ENCODE data around the gene SKOR1.

SKOR1 gene

DNA sequence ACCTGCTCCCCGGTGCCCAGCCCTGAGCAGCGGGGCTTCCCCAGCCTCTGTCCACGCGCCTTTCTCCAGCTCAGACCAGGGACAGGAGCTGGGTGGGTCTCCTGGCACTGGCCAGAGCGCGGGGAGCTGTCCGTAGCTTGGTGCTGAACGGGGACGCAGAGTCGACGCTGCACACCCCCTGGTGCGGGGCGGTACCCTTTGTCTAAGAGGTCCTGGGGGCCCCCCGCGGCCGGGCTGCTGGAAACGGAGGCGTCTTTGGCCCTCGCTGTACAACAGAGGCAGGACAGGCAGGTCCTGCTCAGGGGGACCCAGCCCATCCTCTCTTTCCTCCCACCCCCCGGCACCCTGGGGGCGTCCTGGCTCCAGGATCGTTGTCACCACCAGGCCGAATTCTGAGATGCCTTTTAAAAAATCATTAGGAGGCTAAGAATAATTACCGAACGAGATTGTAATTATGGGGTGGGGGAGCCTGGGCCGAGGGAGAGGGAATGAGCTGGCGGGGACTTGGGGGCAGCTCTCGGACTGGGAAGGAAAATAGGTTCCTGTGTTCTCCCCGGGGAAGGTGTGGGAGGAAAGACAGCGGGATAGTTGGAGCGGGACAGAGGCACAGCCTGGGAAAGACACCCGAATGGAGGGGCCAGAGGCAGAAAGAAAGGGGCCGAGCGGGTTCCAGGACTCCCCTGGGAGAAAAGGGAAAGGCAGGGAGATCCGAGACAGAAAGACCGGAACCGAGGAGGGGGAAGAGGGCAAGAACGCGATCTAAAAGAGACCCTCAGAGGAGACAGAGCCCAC is 4.1 kb upstream of the SKOR1 start:
- TF ChIP-seq, protein P1, sequence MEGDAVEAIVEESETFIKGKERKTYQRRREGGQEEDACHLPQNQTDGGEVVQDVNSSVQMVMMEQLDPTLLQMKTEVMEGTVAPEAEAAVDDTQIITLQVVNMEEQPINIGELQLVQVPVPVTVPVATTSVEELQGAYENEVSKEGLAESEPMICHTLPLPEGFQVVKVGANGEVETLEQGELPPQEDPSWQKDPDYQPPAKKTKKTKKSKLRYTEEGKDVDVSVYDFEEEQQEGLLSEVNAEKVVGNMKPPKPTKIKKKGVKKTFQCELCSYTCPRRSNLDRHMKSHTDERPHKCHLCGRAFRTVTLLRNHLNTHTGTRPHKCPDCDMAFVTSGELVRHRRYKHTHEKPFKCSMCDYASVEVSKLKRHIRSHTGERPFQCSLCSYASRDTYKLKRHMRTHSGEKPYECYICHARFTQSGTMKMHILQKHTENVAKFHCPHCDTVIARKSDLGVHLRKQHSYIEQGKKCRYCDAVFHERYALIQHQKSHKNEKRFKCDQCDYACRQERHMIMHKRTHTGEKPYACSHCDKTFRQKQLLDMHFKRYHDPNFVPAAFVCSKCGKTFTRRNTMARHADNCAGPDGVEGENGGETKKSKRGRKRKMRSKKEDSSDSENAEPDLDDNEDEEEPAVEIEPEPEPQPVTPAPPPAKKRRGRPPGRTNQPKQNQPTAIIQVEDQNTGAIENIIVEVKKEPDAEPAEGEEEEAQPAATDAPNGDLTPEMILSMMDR (conservative IDR thresholded peaks at IDR 0.05; ENCODE audit: control insufficient read depth, insufficient read depth, low read depth, low read length) = no peak
- DNase-seq (ENCODE audit: low read depth) = peak; percentile 45
- no peak overlapping the region for H3K4me3 ChIP-seq (ENCODE audit: control insufficient read depth, low read depth, low read length)

DNA sequence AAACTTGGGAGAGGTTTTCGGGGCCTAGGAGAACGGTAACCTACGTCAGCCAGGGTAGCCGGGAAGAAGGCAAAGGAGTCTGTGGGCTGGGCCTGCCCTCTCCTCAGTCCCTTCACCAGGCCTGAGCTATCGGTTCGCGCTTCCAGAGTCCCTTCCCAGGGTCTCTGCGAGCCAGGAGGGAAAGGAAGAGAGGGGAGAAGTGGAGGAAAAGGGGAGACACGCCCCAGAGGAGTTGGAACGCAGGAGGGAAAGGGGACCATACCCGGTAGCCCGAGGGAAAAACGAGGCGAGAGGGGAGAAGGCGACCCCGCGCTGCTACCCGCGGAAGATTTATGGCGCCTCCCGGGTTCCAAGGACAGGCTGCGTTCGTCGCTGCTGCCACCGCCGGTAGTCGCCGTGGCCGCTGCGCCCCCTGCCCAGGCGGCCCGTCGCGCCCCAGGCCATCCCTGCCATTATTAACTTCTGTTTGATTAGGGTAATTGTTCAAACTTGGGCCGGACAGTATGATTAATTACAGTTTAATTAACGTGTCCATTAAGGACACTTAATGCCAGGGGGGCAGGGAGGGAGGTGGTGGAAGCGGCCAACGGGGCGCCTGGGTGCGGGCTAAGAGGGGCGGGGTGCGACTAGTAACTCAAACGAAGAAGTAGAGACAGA is 3.4 kb upstream of the SKOR1 start:
- no peak for DNase-seq (ENCODE audit: low read depth)
- TF ChIP-seq, protein P1 (conservative IDR thresholded peaks at IDR 0.05; ENCODE audit: control insufficient read depth, insufficient read depth, low read depth, low read length) = no peak
- H3K4me3 ChIP-seq (ENCODE audit: control insufficient read depth, low read depth, low read length) = no peak overlapping the region

DNA sequence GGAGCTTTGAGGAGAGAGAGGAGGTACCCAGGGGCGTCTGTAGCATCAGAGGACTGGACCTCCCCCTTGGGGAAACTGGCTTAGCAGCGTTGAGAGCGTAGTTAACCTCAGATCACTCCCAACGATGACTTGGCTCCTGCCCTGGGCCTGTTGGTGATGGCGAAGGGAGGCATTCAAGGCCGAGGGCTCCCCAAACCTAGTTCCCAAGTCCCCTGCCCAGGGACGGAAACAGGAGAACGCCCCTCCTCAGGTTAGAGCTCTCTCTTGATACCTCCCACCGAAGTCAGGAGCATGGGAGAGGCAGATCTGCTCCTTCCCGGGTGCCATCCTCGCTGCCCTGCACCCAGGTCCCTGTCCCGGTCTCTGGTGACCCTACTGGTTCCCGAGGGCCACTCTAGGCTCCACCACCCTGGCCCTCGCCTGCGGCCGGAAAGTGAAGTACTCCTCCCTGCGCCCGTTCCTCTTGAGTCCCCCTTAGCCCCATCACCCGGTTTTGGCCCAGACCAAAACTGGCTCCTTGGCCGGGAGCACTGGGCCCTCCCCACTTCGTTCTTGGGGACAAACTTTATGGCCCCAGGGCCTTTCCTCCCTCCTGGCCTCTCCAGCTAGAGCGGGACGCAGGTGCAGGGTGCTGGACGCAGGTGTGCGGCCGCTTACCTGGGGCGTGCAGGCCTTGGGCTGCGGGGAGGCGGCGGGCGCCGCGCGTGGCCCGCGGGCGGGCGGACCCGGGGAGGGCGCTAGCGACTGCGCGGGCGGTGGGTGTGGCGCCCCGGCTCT is 2.6 kb upstream of the SKOR1 start:
- no peak for DNase-seq (ENCODE audit: low read depth)
- no peak overlapping the region for H3K4me3 ChIP-seq (ENCODE audit: control insufficient read depth, low read depth, low read length)
- TF ChIP-seq, protein P1 (conservative IDR thresholded peaks at IDR 0.05; ENCODE audit: control insufficient read depth, insufficient read depth, low read depth, low read length) = no peak

DNA sequence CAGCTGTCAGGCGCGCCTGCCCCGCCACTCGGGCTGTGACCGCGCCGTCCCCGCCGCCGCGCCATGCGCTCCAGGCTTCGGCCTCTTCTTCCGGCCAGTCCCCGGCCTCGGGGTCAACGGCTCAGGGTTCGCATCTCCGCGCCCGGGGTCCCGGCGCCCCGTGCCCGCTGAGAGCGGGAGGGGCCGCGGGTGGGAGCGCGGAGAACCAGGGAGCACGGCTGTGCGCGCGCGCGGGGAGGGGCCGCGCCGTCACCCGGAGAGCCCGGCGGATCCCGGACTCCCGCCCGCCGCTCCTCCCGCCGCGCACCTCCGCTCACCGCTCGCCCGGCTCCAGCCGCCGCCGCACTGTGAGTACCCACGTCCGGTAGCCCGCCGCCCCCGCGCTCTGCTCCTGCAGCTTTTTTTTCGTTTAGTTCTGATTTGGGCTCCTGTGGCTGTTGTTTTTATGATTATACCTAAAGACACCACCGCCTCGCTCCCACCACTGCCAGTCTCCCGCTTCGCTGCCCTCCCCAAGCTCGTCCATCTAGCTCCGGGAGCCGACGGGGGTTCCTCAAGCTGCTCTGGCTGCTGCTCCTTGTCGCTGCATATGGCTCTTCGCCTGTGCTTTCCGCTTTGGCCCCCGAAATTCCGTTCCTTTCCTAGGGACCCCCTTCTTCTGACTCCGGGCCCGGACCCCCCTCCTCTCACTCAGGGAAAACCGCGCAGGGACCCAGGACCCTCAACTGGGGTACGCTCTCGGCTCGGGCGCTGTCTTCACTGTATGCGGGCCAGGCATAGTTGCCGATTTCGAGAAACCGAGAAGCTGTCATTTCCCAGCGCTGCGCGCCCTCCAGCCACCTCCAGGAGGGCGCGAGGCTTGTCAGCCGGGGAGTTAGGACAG is 1.8 kb upstream of the SKOR1 start:
- H3K4me3 ChIP-seq (ENCODE audit: control insufficient read depth, low read depth, low read length) = no peak overlapping the region
- TF ChIP-seq, protein P1 (conservative IDR thresholded peaks at IDR 0.05; ENCODE audit: control insufficient read depth, insufficient read depth, low read depth, low read length) = no peak

DNA sequence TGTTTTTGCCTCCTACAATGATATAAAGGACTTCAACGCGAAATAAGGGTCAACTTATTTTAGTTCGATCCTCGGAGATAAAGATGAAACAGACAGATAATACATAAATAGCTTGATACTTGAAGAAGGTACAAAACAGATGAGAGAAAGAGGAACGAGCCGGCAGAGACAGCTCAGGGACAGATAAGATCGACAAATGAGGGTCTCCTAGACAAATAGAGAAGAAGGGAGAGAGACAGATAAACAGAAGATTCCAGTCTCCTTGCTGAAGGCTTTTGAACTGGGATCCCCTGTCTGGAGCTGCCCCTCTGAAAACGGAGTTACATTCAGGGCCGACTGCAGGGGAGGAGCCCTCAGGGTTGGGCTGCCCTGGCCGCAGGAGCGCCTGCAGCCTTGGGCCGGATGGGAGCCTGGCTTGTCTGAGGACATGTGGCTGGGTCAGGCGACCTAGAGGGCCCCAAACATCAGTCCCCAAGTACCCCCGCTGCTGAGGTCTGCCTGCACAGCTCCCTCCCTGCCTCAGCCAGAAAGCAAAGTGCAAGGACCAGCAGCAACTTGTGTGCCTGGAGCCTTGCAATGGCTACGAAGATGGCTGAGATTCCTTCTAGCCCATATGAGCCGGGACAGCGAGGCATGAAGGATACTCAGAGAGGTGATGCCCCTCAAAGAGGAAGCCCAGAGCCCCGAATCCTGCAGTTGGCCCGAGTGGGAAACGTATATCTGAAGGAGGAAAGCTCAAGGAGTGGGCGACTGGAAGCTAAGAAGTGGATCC is 926 bp upstream of the SKOR1 start:
- no peak overlapping the region for H3K4me3 ChIP-seq (ENCODE audit: control insufficient read depth, low read depth, low read length)
- no peak for DNase-seq (ENCODE audit: low read depth)
- TF ChIP-seq, protein P1 (conservative IDR thresholded peaks at IDR 0.05; ENCODE audit: control insufficient read depth, insufficient read depth, low read depth, low read length) = no peak

More for the DNA sequence above, 1.8 kb upstream of the SKOR1 start:
- no peak for DNase-seq (ENCODE audit: low read depth)

Measured in fibroblast of mammary gland (primary cell).